Osteocyte (in vitro differentiated cells): ENCODE data around the gene CNST. TPM values are rescaled to one million over a fixed set of nuclear protein-coding genes. Genes with fewer than 3 reads are reported as not detected.
A peak's percentile ranks its signal among the peaks of the same experiment; 100 is the strongest.

Source experiments
- DNase-seq: peaks from one replicate; pipeline ENCODE4 v3.0.0; 2021; ENCODE audit warnings: mixed read lengths; ENCODE audit not compliant: unreplicated experiment; ENCODE audit errors: extremely low spot score
- H3K27ac Mint-ChIP-seq: one replicate; pipeline ENCODE4 v1.8.0; 2021; ENCODE audit warnings: mild to moderate bottlenecking, mixed read lengths; ENCODE audit not compliant: unreplicated experiment
- H3K27me3 Mint-ChIP-seq: one replicate; pipeline ENCODE4 v1.8.0; 2021; ENCODE audit warnings: mixed read lengths; ENCODE audit not compliant: unreplicated experiment
- H3K36me3 Mint-ChIP-seq: one replicate; pipeline ENCODE4 v1.8.0; 2021; ENCODE audit warnings: mixed read lengths; ENCODE audit not compliant: unreplicated experiment
- H3K4me1 Mint-ChIP-seq: one replicate; pipeline ENCODE4 v1.8.0; 2021; ENCODE audit warnings: mixed read lengths; ENCODE audit not compliant: unreplicated experiment
- H3K4me3 Mint-ChIP-seq: one replicate; pipeline ENCODE4 v1.8.0; 2021; ENCODE audit warnings: mild to moderate bottlenecking, moderate library complexity, mixed read lengths; ENCODE audit not compliant: unreplicated experiment
- H3K9me3 Mint-ChIP-seq: one replicate; pipeline ENCODE4 v1.8.0; 2021; ENCODE audit warnings: mixed read lengths; ENCODE audit not compliant: unreplicated experiment
- total RNA-seq: library from RNA; stranded (reverse); gene quantifications from 2 replicates; pipeline ENCODE4 v1.2.1, GENCODE V29; 2021
- TF ChIP-seq, protein P1 (sequence below): fragments of 200-600 bp; sonication (generic); IDR thresholded peaks from 2 replicates; pipeline ENCODE4 v1.5.0; 2021; ENCODE audit warnings: antibody characterized with exemption, mild to moderate bottlenecking, moderate library complexity

CNST gene
- total RNA-seq, 1 donor from 2014 or later: 26.8 TPM

DNA sequence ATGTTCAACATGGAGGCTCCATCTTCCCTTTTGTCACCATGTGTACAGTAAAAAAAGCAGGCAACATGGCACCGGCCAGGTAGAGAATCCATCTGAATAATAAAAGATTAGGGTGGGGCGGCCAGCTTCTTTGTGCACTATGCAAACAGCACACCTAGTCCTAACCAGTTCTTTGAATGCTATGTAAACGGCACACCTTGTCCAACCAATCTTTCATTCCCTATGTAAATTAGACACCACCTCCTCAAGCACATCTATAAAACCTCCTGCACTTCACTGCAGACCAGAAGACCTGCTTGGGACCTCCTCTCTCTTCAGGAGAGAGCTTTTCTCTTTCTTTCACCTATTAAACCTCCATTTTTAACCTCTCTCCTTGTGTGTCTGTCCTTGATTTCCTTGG lies 28.4 kb upstream of the CNST start:
- no peak overlapping the region for H3K4me3 Mint-ChIP-seq
- H3K4me1 Mint-ChIP-seq: no peaks in the 10 kb centered on the region
- H3K9me3 Mint-ChIP-seq: no peaks in the 10 kb centered on the region
- peak; percentile 32 for DNase-seq
- TF ChIP-seq, protein P1, sequence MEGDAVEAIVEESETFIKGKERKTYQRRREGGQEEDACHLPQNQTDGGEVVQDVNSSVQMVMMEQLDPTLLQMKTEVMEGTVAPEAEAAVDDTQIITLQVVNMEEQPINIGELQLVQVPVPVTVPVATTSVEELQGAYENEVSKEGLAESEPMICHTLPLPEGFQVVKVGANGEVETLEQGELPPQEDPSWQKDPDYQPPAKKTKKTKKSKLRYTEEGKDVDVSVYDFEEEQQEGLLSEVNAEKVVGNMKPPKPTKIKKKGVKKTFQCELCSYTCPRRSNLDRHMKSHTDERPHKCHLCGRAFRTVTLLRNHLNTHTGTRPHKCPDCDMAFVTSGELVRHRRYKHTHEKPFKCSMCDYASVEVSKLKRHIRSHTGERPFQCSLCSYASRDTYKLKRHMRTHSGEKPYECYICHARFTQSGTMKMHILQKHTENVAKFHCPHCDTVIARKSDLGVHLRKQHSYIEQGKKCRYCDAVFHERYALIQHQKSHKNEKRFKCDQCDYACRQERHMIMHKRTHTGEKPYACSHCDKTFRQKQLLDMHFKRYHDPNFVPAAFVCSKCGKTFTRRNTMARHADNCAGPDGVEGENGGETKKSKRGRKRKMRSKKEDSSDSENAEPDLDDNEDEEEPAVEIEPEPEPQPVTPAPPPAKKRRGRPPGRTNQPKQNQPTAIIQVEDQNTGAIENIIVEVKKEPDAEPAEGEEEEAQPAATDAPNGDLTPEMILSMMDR: no peak
- peaks cover 9% of the 10 kb centered on the region for H3K36me3 Mint-ChIP-seq
- H3K27me3 Mint-ChIP-seq: peaks cover 3% of the 10 kb centered on the region
- H3K27ac Mint-ChIP-seq: no peak overlapping the region

DNA sequence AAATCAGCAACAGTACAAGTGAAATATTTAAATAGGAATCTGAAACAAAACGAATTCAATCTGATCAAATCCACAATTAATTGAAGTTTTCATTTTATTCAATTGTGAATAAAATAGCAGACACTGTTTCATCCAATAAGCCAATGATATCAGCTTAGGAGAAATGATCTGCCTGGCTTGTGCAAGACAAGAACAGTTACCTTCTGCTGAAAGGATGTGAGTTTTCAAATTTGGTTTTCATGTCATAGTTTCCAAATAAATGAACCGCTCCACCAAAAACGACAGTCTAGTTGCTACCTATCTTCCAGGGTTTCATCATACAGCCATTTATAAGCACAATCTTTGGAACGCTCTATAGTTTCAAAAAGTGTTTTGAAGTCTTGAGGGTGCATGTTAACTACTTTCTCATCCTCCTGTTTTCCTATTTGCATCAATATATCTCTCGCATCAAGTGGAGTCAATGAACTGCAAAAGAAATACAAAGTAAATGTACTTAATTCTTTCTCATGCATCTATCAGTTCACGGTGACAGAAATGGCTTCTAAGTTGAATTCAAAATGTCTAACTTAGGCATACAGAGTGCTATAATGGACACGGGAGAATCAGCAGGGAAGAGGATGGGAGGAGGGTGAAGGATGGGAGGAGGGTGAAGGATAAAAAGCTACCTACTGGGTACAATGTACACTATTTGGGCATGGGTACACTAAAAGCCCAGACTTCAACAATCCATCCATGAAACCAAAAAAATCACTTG lies 25.3 kb upstream of the CNST start:
- H3K27ac Mint-ChIP-seq: no peak overlapping the region
- no peaks in the 10 kb centered on the region for H3K9me3 Mint-ChIP-seq
- peaks cover 18% of the 10 kb centered on the region for H3K36me3 Mint-ChIP-seq
- H3K4me3 Mint-ChIP-seq: no peak overlapping the region
- H3K4me1 Mint-ChIP-seq: no peaks in the 10 kb centered on the region
- H3K27me3 Mint-ChIP-seq: no peaks in the 10 kb centered on the region
- TF ChIP-seq, protein P1: no peak
- peak; percentile 3 for DNase-seq

DNA sequence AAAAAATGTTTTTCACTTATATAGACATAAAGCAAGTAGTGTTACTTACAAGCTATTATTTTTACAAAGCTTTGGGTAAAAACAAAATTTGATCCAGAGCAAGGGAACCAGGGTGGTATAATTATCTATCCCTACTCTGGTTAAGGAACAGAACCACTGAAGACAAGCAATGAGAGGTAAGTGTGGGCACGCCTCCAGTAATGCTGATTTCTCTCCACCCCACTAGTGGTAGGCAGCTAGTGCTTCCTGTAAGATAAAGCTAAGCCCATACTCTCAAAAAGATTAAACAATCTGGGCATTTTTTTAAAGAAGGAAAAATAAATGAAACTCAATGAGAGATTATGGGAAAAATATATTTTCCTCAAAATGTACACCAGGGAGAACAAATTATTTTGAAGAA lies 22.3 kb upstream of the CNST start:
- H3K27me3 Mint-ChIP-seq: no peaks in the 10 kb centered on the region
- no peak overlapping the region for H3K4me3 Mint-ChIP-seq
- peaks cover 22% of the 10 kb centered on the region for H3K36me3 Mint-ChIP-seq
- H3K27ac Mint-ChIP-seq: no peak overlapping the region
- H3K4me1 Mint-ChIP-seq: no peaks in the 10 kb centered on the region
- TF ChIP-seq, protein P1: no peak
- DNase-seq: peak; percentile 11
- no peaks in the 10 kb centered on the region for H3K9me3 Mint-ChIP-seq

DNA sequence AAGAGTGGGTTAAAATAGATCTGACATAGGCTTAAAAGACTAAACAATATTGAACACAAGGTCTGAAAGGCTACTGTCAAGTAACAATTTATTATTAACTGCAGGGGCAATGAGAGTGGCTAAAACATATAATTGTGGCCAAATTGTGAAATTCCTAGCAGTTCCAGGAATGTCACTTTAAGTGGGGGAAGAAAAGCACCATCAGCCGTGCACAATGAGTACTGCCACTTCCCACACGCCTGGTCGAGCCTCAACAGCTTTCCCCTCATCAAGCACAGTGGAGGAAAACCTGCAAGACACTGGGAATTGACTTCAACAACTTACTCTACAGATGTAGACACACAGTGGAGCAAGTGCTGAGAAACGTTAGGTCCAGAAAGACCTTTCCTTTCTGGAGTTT lies 16.6 kb upstream of the CNST start:
- no peak for DNase-seq
- Mint-ChIP-seq H3K4me1 (no peaks in the 10 kb centered on the region), H3K4me3 (no peak overlapping the region), H3K27me3 (no peaks in the 10 kb centered on the region), H3K27ac (no peak overlapping the region), H3K9me3 (no peaks in the 10 kb centered on the region), H3K36me3 (peaks cover 27% of the 10 kb centered on the region)
- TF ChIP-seq, protein P1: no peak

DNA sequence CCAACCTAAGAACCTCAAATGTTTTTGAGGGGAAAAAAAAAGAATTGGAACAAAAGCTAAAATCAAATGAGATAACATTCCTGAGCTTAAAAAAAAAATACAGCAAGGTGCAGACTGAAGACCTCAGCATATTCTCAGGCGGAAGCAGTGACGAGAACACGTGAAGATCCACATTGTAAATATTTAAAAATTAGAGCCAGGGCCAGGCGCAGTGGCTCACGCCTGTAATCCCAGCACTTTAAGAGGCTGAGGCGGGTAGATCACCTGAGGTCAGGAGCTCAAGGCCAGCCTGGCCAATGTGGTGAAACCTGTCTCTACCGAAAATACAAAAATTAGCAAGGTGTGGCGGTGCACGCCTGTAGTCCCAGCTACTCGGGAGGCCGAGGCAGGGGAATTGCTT lies 15.9 kb upstream of the CNST start:
- no peak overlapping the region for H3K27ac Mint-ChIP-seq
- TF ChIP-seq, protein P1: no peak

More for the DNA sequence above, 15.9 kb upstream of the CNST start:
- Mint-ChIP-seq H3K4me3 (no peak overlapping the region), H3K4me1 (no peaks in the 10 kb centered on the region), H3K36me3 (peaks cover 32% of the 10 kb centered on the region), H3K27me3 (no peaks in the 10 kb centered on the region), H3K9me3 (no peaks in the 10 kb centered on the region)
- no peak for DNase-seq
